Pericardium fibroblast (primary cell): ENCODE results near the gene FA2H. TPM values are rescaled to one million over a fixed set of nuclear protein-coding genes. Genes with fewer than 3 reads are reported as not detected.

ENCODE experiments used
- total RNA-seq: library from RNA; depleted of rRNA; stranded (reverse); fragments of >200 nt; gene quantifications from 2 replicates; pipeline ENCODE4 v1.2.3, GENCODE V29; 2015

FA2H gene
- not detected in 2 replicates for total RNA-seq

GRCh38 chr16:74774223-74775139 is at the start of gene FA2H:
FA2H (minus strand) TSS chr16:74774820; CDS start chr16:74774755, 65 bp downstream.

GRCh38 chr16:74700438-74701225 is 74.0 kb downstream of the FA2H start, which contains the start of gene MLKL:
MLKL (minus strand) TSS chr16:74700862; CDS start chr16:74695757, 5,105 bp downstream.

GRCh38 chr16:74666425-74667254 is 108.0 kb downstream of the FA2H start, which contains the start of gene RFWD3:
RFWD3 (minus strand) TSS chr16:74666877; CDS start chr16:74661449, 5,428 bp downstream.

Other genes starting within 250 kb of the FA2H start
- 111 and 165 TPM in 2 replicates for gene GLG1, start 167.7 kb downstream of the FA2H start, total RNA-seq
- gene RFWD3, start 107.9 kb downstream of the FA2H start, total RNA-seq = 7.1 and 8.7 TPM in 2 replicates
- 2.8 and 4.6 TPM in 2 replicates for gene MLKL, start 74.0 kb downstream of the FA2H start, total RNA-seq
- gene WDR59, start 210.3 kb upstream of the FA2H start, total RNA-seq = 12.2 and 15.2 TPM in 2 replicates
- gene ZNRF1, start 224.2 kb upstream of the FA2H start, total RNA-seq = 17.9 and 21.3 TPM in 2 replicates